ENCODE data around the gene TERB1.
"Not testable (repeated sequence)": the region's sequence is repeated elsewhere in the genome, so short reads cannot be mapped to it uniquely, and the experiment has no call there.

TERB1 gene

GRCh38 chr16:66830422-66831404 is 29.3 kb upstream of the TERB1 start, which contains the start of gene NAE1:
NAE1 (minus strand) TSS chr16:66830976; CDS start chr16:66830899, 77 bp downstream.
- DNase-seq (ENCODE audit: low read depth), result peak; percentile 70

- DNase-seq (ENCODE audit: low read depth), result no peak
Observed at GRCh38 chr16:66824006-66824405, 22.6 kb upstream of the TERB1 start.

- DNase-seq (ENCODE audit: low read depth), result no peak
Observed at GRCh38 chr16:66814734-66815133, 13.3 kb upstream of the TERB1 start.

GRCh38 chr16:66811043-66811442 is 9.7 kb upstream of the TERB1 start:
- DNase-seq (ENCODE audit: low read depth), result no peak

GRCh38 chr16:66810391-66810790 is 9.0 kb upstream of the TERB1 start:
- DNase-seq (ENCODE audit: low read depth), result no peak

- no peak for DNase-seq (ENCODE audit: low read depth)
Observed at GRCh38 chr16:66809765-66810164, 8.4 kb upstream of the TERB1 start.

- DNase-seq (ENCODE audit: low read depth), result no peak
Observed at GRCh38 chr16:66802159-66802558, 775 bp upstream of the TERB1 start.

GRCh38 chr16:66800856-66801255 is 528 bp downstream of the TERB1 start:
- no peak for DNase-seq (ENCODE audit: low read depth)

- DNase-seq (ENCODE audit: low read depth), result no peak
Observed at GRCh38 chr16:66798161-66798560, 3.2 kb downstream of the TERB1 start.

- not testable (repeated sequence) for DNase-seq (ENCODE audit: low read depth)
Observed at GRCh38 chr16:66793984-66794383, 7.4 kb downstream of the TERB1 start.

GRCh38 chr16:66790130-66790733 is 11.2 kb downstream of the TERB1 start:
- DNase-seq (ENCODE audit: low read depth), result no peak

- no peak for DNase-seq (ENCODE audit: low read depth)
Observed at GRCh38 chr16:66787427-66787826, 14.0 kb downstream of the TERB1 start.

GRCh38 chr16:66786551-66786950 is 14.8 kb downstream of the TERB1 start:
- DNase-seq (ENCODE audit: low read depth), result no peak

- DNase-seq (ENCODE audit: low read depth), result no peak
Observed at GRCh38 chr16:66776457-66776856, 24.9 kb downstream of the TERB1 start.

- no peak for DNase-seq (ENCODE audit: low read depth)
Observed at GRCh38 chr16:66774981-66775380, 26.4 kb downstream of the TERB1 start.

- DNase-seq (ENCODE audit: low read depth), result no peak
Observed at GRCh38 chr16:66758086-66758485, 43.3 kb downstream of the TERB1 start.

- no peak for DNase-seq (ENCODE audit: low read depth)
Observed at GRCh38 chr16:66754819-66755218, 46.6 kb downstream of the TERB1 start.

- DNase-seq (ENCODE audit: low read depth), result no peak
Observed at GRCh38 chr16:66754211-66754610, 47.2 kb downstream of the TERB1 start.

- DNase-seq (ENCODE audit: low read depth), result no peak
Observed at GRCh38 chr16:66752958-66753357, 48.4 kb downstream of the TERB1 start.

GRCh38 chr16:66752379-66752778 is 49.0 kb downstream of the TERB1 start:
- no peak for DNase-seq (ENCODE audit: low read depth)

GRCh38 chr16:66751992-66752322 is 49.4 kb downstream of the TERB1 start:
- no peak for DNase-seq (ENCODE audit: low read depth)

GRCh38 chr16:66751303-66751991 is 49.9 kb downstream of the TERB1 start, which contains the start of gene DYNC1LI2:
DYNC1LI2 (minus strand) TSS chr16:66751609; CDS start chr16:66751591, 18 bp downstream.
- DNase-seq (ENCODE audit: low read depth), result peak; percentile 28

GRCh38 chr16:66751053-66751302 is 50.4 kb downstream of the TERB1 start:
- DNase-seq (ENCODE audit: low read depth), result no peak

Data from fibroblast of the conjunctiva (primary cell).